Spleen (tissue), 11 donors: ENCODE measurements around the gene PARVA. TPM values are rescaled to one million over a fixed set of nuclear protein-coding genes. Genes with fewer than 3 reads are reported as not detected.

ENCODE experiments used
- DNase-seq: peaks from one replicate; pipeline ENCODE4 v3.0.0-alpha.2; 2020
- H3K27ac ChIP-seq, 8 donors: fragments of 200-600 bp; sonication (generic) in 7 of 8; 1 replicate in 4 of 8; 2 replicates in 4 of 8; pipeline versions ENCODE4 v1.5.0 to v1.8.0; 2016 to 2021; ENCODE audit warnings: inconsistent platforms in 4 of 8, mild to moderate bottlenecking in 4 of 8, moderate library complexity in 1 of 8
- H3K27me3 ChIP-seq, 7 donors: fragments of 200-600 bp; sonication (generic) in 6 of 7; replicated peaks in 1 of 7; 1 replicate in 4 of 7; 2 replicates in 3 of 7; pipeline versions ENCODE4 v1.5.0 to v1.8.0; 2016 to 2021; ENCODE audit warnings: inconsistent platforms in 3 of 7, mild to moderate bottlenecking in 1 of 7
- H3K36me3 ChIP-seq, 6 donors: fragments of 200-600 bp; sonication (generic) in 5 of 6; 1 replicate in 4 of 6; 2 replicates in 2 of 6; pipeline versions ENCODE4 v1.5.0 to v1.8.0; 2016 to 2021; ENCODE audit warnings: inconsistent platforms in 2 of 6
- H3K4me1 ChIP-seq, 6 donors: fragments of 200-600 bp; sonication (generic) in 5 of 6; 1 replicate in 3 of 6; 2 replicates in 3 of 6; pipeline versions ENCODE4 v1.5.0 to v1.8.0; 2016 to 2021; ENCODE audit warnings: inconsistent platforms in 3 of 6
- H3K4me3 ChIP-seq, 8 donors: fragments of 200-600 bp; sonication (generic) in 7 of 8; 1 replicate in 4 of 8; 2 replicates in 4 of 8; pipeline versions ENCODE4 v1.5.0 to v1.8.0; 2016 to 2021; ENCODE audit warnings: inconsistent platforms in 4 of 8, mild to moderate bottlenecking in 4 of 8, moderate library complexity in 2 of 8
- H3K9me3 ChIP-seq, 8 donors: fragments of 200-600 bp; sonication (generic) in 7 of 8; 1 replicate in 4 of 8; 2 replicates in 4 of 8; pipeline versions ENCODE4 v1.5.0 to v1.8.0; 2016 to 2021; ENCODE audit warnings: inconsistent platforms in 4 of 8
- CTCF ChIP-seq, 11 experiments: fragments of 200-600 bp in 7 of 11; fragments of 450-650 bp in 4 of 11; sonication (generic) in 4 of 11; IDR thresholded peaks in 8 of 11; conservative IDR thresholded peaks in 3 of 11; 1 replicate in 7 of 11; 2 replicates in 4 of 11; pipeline versions ENCODE4 v1.4.0 to v1.8.0; 2016 to 2021; ENCODE audit warnings: antibody characterized with exemption in 11 of 11, inconsistent platforms in 4 of 11, mild to moderate bottlenecking in 1 of 11
- POLR2A ChIP-seq, 3 donors: fragments of 450-650 bp; IDR thresholded peaks; one replicate each; pipeline ENCODE4 v1.5.1; 2017; ENCODE audit warnings: antibody characterized with exemption in 3 of 3, mild to moderate bottlenecking in 1 of 3
- POLR2AphosphoS5 ChIP-seq, 3 donors: sonication (generic); formaldehyde crosslinking; IDR thresholded peaks; one replicate each; pipeline ENCODE4 v1.5.1; 2017; ENCODE audit warnings: antibody characterized with exemption in 3 of 3
- WGBS, 5 donors: extraction: QIAGEN DNeasy Blood & Tissue Kit in 3 of 5; methylation state at CpG; one replicate each; pipeline versions ENCODE4 v1.1.5 to v1.1.7; 2013 to 2018; 5-methylcytosine and 5-hydroxymethylcytosine counted together
- intact Hi-C: fragments of 100-400 bp; cut with DNase I; formaldehyde crosslinking; loops from one replicate; pipeline ENCODE4 v1.15.0; 2023; ENCODE audit warnings: low total_unique reads
- polyA plus RNA-seq, 3 donors: library from polyadenylated mRNA; stranded (reverse); fragments of 200-250 nt; gene quantifications; one replicate each; pipeline ENCODE4 v1.2.1, GENCODE V29; 2013
- total RNA-seq, 7 donors: library from RNA; depleted of rRNA in 3 of 7; stranded (reverse); fragments of >200 nt in 3 of 7; fragmentation: NEBNext Ultra II Directional in 4 of 7; extraction: Animal tissue kit (Norgen Biotek cat#: 25700) in 4 of 7; gene quantifications; one replicate each; pipeline versions ENCODE4 v1.1.0 to v1.2.1, GENCODE V29; 2016 to 2021
- donor health status: healthy with polysubstance abuse.
- donor health status: DM: no; HTN: no; CAD: no; lungs with moderate emphysema.
- donor health status: DM: no; HTN: no; CAD: no.
- donor health status: Bipolar disorder and iron deficiency.
- donor health status: healthy.
- donor health status: DM: no; HTN: no; CAD: no.
- donor health status: DM: yes; HTN: yes; CAD: no.

PARVA gene
- total and polyA plus RNA-seq, 10 donors: 3.8 to 56.6 (median 23.3) TPM

- intact Hi-C loops: no loop called here
- no peak for DNase-seq
- Histone ChIP-seq H3K27me3 (no peaks in the 10 kb centered on the region), H3K27ac (no peak overlapping the region), H3K4me1 (peaks cover 0 to 4% (median 0%) of the 10 kb centered on the region in 6 donors), H3K36me3 (no peaks in the 10 kb centered on the region), H3K4me3 (no peak overlapping the region), H3K9me3 (peaks cover 0 to 12% (median 7%) of the 10 kb centered on the region in 8 donors)
- TF ChIP-seq POLR2AphosphoS5 (IDR thresholded peaks at IDR 0.05) (no peak), POLR2A (IDR thresholded peaks at IDR 0.05) (no peak)
- WGBS, 5 donors: 85 to 97% (median 95%) methylated on average over 7 to 9 of the region's 9 CpGs
These were observed 18.0 kb downstream of the PARVA start for GRCh38 chr11:12395333-12395732.

DNA sequence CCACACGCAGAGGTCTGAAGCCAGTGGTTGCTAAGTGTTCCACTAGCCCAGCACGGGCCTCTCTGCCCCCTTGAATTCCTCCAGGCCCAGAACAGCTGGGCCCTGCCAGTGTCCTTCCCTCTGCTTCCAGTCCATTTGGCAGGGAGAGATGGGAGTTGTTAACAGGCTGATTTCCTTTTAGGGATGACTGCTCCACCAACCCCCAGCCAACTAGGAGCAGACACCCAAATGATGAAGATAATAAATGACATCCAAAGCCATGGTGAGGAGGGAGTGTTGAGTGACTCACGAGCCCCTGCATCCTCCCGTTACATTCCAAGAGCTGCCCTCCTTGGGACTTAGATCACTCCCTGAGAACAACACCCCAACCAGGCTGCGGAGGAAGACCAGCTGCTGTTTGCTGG lies 20.6 kb downstream of the PARVA start:
- Histone ChIP-seq H3K9me3 (peaks cover 0 to 12% (median 7%) of the 10 kb centered on the region in 8 donors), H3K36me3 (no peaks in the 10 kb centered on the region), H3K4me1 (peaks cover 0 to 4% (median 0%) of the 10 kb centered on the region in 6 donors), H3K27me3 (no peaks in the 10 kb centered on the region), H3K4me3 (no peak overlapping the region), H3K27ac (peak overlapping the region in 5 of 8 donors; percentile 44 to 61 (median 52))
- 60 to 81% (median 71%) methylated on average over 5 of the region's 5 CpGs for WGBS, 5 donors
- DNase-seq: no peak
- intact Hi-C loops: no loop called here
- TF ChIP-seq CTCF (IDR thresholded peaks at IDR 0.05 in 8 of 11, conservative IDR thresholded peaks at IDR 0.05 in 3 of 11): no peak
- no peak for TF ChIP-seq POLR2A (IDR thresholded peaks at IDR 0.05)
- peak in 2 of 3 donors; percentile 52 to 62 for TF ChIP-seq POLR2AphosphoS5 (IDR thresholded peaks at IDR 0.05)

DNA sequence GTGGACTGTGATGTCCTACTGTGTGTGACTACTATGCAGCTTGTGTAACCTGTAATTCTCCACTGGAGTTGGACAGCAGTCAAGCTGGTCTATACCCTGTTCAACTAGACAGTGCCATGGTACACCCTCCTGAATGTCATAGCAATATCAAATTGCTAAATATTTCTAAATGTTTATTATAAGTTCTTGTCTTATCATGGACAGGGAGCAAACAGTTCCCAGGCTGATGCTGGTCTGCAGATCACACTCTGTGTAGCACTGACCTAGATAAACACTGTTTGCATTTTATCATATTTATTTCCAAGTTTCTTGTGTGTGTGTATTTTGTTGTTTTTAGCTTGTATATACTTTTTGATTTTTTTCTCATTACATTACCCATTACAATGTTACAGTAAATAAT lies 22.0 kb downstream of the PARVA start:
- Histone ChIP-seq H3K36me3 (no peaks in the 10 kb centered on the region), H3K27ac (peak overlapping the region in 1 of 8 donors; percentile 61), H3K9me3 (peaks cover 0 to 4% (median 0%) of the 10 kb centered on the region in 8 donors), H3K4me3 (no peak overlapping the region), H3K4me1 (peaks cover 0 to 4% (median 0%) of the 10 kb centered on the region in 6 donors), H3K27me3 (no peaks in the 10 kb centered on the region)
- intact Hi-C loops: no loop called here
- DNase-seq: no peak
- TF ChIP-seq CTCF (IDR thresholded peaks at IDR 0.05 in 8 of 11, conservative IDR thresholded peaks at IDR 0.05 in 3 of 11) (no peak), POLR2A (IDR thresholded peaks at IDR 0.05) (no peak), POLR2AphosphoS5 (IDR thresholded peaks at IDR 0.05) (no peak)

GRCh38 chr11:12402025-12402424 lies 24.7 kb downstream of the PARVA start:
- peaks cover 0 to 4% (median 0%) of the 10 kb centered on the region in 6 donors for H3K4me1 ChIP-seq
- H3K4me3 ChIP-seq: no peak overlapping the region
- H3K36me3 ChIP-seq: no peaks in the 10 kb centered on the region
- TF ChIP-seq POLR2A (IDR thresholded peaks at IDR 0.05) (no peak), CTCF (IDR thresholded peaks at IDR 0.05 in 8 of 11, conservative IDR thresholded peaks at IDR 0.05 in 3 of 11) (no peak), POLR2AphosphoS5 (IDR thresholded peaks at IDR 0.05) (no peak)
- H3K27ac ChIP-seq: no peak overlapping the region
- intact Hi-C loops: no loop called here
- WGBS, 5 donors: 67 to 81% (median 77%) methylated on average over 4 of the region's 4 CpGs
- H3K27me3 ChIP-seq: no peaks in the 10 kb centered on the region
- no peaks in the 10 kb centered on the region for H3K9me3 ChIP-seq
- DNase-seq: no peak

GRCh38 chr11:12402691-12403120 lies 25.3 kb downstream of the PARVA start:
- no peak for DNase-seq
- no peak overlapping the region for H3K4me3 ChIP-seq
- H3K27ac ChIP-seq: peak overlapping the region in 2 of 8 donors; percentile 24 to 31
- WGBS, 5 donors: 69 to 84% (median 82%) methylated on average over 8 of the region's 8 CpGs
- no peak for TF ChIP-seq CTCF (IDR thresholded peaks at IDR 0.05 in 8 of 11, conservative IDR thresholded peaks at IDR 0.05 in 3 of 11)
- no peak for TF ChIP-seq POLR2A (IDR thresholded peaks at IDR 0.05)
- no peak for TF ChIP-seq POLR2AphosphoS5 (IDR thresholded peaks at IDR 0.05)
- H3K36me3 ChIP-seq: no peaks in the 10 kb centered on the region
- H3K9me3 ChIP-seq: no peaks in the 10 kb centered on the region
- H3K27me3 ChIP-seq: no peaks in the 10 kb centered on the region
- H3K4me1 ChIP-seq: no peaks in the 10 kb centered on the region
- intact Hi-C loops: no loop called here
